ENCODE measurements around the gene AKAP7.

AKAP7 gene

DNA sequence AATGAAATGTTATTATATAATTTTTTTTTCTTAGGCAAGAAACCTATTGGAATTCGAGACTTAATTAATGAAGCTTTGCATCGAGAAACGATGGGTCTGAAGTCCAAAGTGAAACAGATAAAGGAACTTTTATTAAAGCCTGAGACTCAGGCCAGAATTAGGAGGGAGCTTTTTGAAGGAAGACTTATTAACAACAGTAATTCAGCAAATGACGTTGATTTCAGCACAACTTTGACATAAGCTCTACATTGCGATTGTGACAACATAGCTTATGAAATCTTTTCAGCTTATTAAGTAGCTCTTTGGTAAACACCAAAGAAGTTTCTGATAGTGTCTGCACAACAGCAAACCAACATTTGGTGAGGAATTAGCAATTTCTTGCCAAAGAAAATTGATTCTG, 147.1 kb downstream of the AKAP7 start:
- Mint-ChIP-seq H3K27ac (no peak overlapping the region), H3K4me3 (no peak overlapping the region), H3K27me3 (ENCODE audit: low read depth) (no peaks in the 10 kb centered on the region), H3K4me1 (no peaks in the 10 kb centered on the region), H3K36me3 (ENCODE audit: low read depth) (peaks cover 3% of the 10 kb centered on the region), H3K9me3 (no peaks in the 10 kb centered on the region)
- TF ChIP-seq, protein P1, sequence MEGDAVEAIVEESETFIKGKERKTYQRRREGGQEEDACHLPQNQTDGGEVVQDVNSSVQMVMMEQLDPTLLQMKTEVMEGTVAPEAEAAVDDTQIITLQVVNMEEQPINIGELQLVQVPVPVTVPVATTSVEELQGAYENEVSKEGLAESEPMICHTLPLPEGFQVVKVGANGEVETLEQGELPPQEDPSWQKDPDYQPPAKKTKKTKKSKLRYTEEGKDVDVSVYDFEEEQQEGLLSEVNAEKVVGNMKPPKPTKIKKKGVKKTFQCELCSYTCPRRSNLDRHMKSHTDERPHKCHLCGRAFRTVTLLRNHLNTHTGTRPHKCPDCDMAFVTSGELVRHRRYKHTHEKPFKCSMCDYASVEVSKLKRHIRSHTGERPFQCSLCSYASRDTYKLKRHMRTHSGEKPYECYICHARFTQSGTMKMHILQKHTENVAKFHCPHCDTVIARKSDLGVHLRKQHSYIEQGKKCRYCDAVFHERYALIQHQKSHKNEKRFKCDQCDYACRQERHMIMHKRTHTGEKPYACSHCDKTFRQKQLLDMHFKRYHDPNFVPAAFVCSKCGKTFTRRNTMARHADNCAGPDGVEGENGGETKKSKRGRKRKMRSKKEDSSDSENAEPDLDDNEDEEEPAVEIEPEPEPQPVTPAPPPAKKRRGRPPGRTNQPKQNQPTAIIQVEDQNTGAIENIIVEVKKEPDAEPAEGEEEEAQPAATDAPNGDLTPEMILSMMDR (IDR thresholded peaks at IDR 0.05; ENCODE audit: unreplicated experiment in 3 of 3) = no peak

DNA sequence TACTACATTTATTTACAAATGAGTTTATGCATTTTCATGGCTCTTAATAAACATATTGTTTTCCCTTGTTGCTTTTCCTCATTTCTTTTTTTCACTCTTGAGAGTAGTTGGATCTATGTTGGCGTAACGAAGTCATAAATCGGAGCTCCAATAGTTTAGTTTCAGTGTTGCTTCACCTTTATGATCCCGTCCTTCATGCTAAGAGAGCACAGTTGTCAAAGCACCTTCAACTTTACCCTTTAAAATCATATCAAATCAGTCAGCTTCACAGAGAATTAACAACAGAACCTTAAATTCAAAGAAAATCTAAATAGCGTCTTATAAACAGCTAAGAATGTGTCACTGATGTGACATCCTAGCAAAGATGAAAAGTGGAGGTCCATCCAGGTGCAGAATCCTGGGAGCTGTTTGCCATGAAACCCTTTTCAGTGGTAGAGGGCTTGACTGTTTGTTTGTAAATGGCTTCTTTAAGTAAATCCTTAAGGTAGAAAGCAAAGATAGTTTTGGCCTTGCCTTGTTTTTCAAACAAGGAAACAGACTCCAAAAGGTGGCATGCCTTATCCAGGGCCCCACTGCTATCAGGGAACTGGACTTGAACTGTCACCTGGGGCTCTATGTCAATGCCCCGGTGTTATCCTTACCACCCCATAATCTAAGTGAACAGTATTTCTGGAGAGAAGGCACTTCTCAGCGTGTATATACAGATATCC, 148.4 kb downstream of the AKAP7 start:
- TF ChIP-seq, protein P1 (IDR thresholded peaks at IDR 0.05; ENCODE audit: unreplicated experiment in 3 of 3) = no peak
- Mint-ChIP-seq H3K36me3 (ENCODE audit: low read depth) (peaks cover 3% of the 10 kb centered on the region), H3K4me3 (no peak overlapping the region)

DNA sequence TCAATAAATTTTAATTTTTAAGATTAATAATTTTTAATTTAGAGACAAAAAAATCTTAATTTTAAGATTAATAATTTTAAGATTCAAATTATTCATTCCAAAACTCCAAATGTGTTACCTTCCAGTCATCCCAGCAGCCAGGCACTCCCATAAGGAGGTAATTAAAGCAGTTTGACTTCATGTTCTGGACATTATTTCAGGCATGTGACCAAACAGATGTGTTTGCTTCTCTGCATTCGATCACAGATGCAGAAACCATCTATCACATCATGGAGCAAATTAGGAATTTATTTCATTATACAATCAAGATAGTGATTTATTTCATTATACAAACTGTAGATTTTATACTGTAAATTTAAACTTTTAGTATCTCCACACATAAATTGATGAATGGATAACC, 150.3 kb downstream of the AKAP7 start:
- Mint-ChIP-seq H3K36me3 (ENCODE audit: low read depth) (peaks cover 3% of the 10 kb centered on the region), H3K27ac (no peak overlapping the region), H3K9me3 (no peaks in the 10 kb centered on the region), H3K4me3 (no peak overlapping the region), H3K27me3 (ENCODE audit: low read depth) (no peaks in the 10 kb centered on the region), H3K4me1 (no peaks in the 10 kb centered on the region)
- TF ChIP-seq, protein P1 (IDR thresholded peaks at IDR 0.05; ENCODE audit: unreplicated experiment in 3 of 3) = no peak

More for the DNA sequence above, 148.4 kb downstream of the AKAP7 start:
- H3K4me1 Mint-ChIP-seq = no peaks in the 10 kb centered on the region
- H3K27me3 Mint-ChIP-seq (ENCODE audit: low read depth) = no peaks in the 10 kb centered on the region
- H3K9me3 Mint-ChIP-seq = no peaks in the 10 kb centered on the region
- H3K27ac Mint-ChIP-seq = no peak overlapping the region

DNA sequence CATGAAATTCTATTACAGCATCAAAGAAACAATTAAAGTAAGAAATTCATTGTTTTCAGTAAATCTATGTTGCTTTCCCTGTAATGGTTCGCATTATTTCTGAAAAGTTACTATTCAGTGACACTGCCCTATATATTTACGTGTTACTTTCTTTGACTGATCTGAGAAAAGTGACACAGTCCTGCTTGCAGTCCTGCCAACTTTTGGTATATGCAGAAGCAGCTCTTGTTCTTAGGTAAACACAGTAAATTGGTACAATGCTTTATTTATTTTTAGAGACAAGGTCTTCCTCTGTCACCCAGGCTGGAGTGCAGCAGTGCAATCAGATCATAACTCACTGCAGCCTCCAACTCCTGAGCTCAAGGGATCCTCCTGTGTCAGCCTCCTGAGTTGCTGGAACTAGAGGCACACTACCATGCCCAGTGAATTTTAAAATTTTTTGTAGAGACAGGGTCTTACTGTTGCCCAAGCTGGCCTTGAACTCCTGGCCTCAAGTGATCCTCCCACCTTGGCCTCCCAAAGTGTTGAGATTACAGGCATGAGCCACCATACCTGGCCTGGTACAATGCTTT, 151.3 kb downstream of the AKAP7 start:
- H3K27me3 Mint-ChIP-seq (ENCODE audit: low read depth) = no peaks in the 10 kb centered on the region
- TF ChIP-seq, protein P1 (IDR thresholded peaks at IDR 0.05; ENCODE audit: unreplicated experiment in 3 of 3) = no peak
- peaks cover 3% of the 10 kb centered on the region for H3K36me3 Mint-ChIP-seq (ENCODE audit: low read depth)
- H3K4me3 Mint-ChIP-seq = no peak overlapping the region
- H3K27ac Mint-ChIP-seq = no peak overlapping the region
- H3K4me1 Mint-ChIP-seq = no peaks in the 10 kb centered on the region
- H3K9me3 Mint-ChIP-seq = no peaks in the 10 kb centered on the region

DNA sequence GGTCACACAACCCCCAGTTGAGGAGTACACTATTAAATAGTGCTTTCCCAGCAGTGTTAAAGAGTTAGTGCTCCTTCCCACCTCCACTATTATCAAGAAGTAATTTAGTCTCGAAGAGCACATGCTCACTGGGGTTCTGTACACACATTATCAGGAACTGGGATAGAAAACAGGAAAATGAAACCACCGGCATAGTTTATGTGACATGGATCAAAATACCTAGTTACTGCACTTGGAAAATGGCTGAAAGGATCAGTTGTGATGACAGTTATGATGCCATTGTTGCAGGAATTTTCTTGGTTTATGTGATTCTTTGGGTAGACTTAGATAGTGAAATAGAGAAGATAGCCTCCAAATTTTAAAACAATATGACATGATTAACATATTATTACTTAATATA, 152.9 kb downstream of the AKAP7 start:
- TF ChIP-seq, protein P1 (IDR thresholded peaks at IDR 0.05; ENCODE audit: unreplicated experiment in 3 of 3) = no peak
- H3K27ac Mint-ChIP-seq = no peak overlapping the region
- no peaks in the 10 kb centered on the region for H3K9me3 Mint-ChIP-seq
- H3K4me3 Mint-ChIP-seq = no peak overlapping the region
- no peaks in the 10 kb centered on the region for H3K36me3 Mint-ChIP-seq (ENCODE audit: low read depth)
- H3K27me3 Mint-ChIP-seq (ENCODE audit: low read depth) = no peaks in the 10 kb centered on the region
- peaks cover 5% of the 10 kb centered on the region for H3K4me1 Mint-ChIP-seq

DNA sequence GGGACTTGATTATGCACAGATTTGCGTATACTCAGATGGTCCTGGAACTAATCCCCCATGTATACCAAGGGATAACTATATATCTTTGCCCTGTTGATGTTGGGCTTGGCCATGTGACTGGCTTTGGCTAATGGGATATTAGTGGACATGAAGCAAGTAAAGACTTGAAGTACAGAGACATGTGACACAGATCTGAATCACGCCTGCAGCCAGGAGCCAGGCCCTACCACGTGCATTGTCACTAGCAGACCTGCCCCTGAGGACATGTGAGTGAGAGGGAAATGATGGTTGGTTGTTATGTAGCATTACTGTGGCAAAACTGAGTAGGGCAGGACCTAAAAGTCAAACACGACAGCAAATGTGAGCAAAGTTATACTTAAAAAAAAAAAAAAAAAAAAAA, 155.7 kb downstream of the AKAP7 start:
- no peak overlapping the region for H3K4me3 Mint-ChIP-seq
- peaks cover 5% of the 10 kb centered on the region for H3K4me1 Mint-ChIP-seq
- TF ChIP-seq, protein P1 (IDR thresholded peaks at IDR 0.05; ENCODE audit: unreplicated experiment in 3 of 3) = no peak
- H3K9me3 Mint-ChIP-seq = no peaks in the 10 kb centered on the region
- H3K36me3 Mint-ChIP-seq (ENCODE audit: low read depth) = no peaks in the 10 kb centered on the region
- H3K27me3 Mint-ChIP-seq (ENCODE audit: low read depth) = no peaks in the 10 kb centered on the region
- H3K27ac Mint-ChIP-seq = no peak overlapping the region

All from nephron (organoid).